Adrenal gland (tissue), 12 donors: ENCODE results near the gene ZDHHC7. TPM values are rescaled to one million over a fixed set of nuclear protein-coding genes. Genes with fewer than 3 reads are reported as not detected.

Experiments
- DNase-seq, 7 donors: peaks; one replicate each; pipeline ENCODE4 v3.0.0-alpha.2; 2019 to 2020
- H3K27ac ChIP-seq, 5 donors: fragments of 200-600 bp; sonication (generic) in 4 of 5; 1 replicate in 3 of 5; 2 replicates in 2 of 5; pipeline versions ENCODE4 v1.5.1 to v1.8.0; 2016 to 2020; ENCODE audit warnings: mild to moderate bottlenecking in 1 of 5
- H3K27me3 ChIP-seq: fragments of 200-600 bp; 2 replicates; pipeline ENCODE4 v1.8.0; 2021
- H3K36me3 ChIP-seq, 2 donors: fragments of 200-600 bp; replicated peaks in 1 of 2; 1 replicate in 1 of 2; 2 replicates in 1 of 2; pipeline versions ENCODE4 v1.5.1 to v1.8.0; 2018 to 2022
- H3K4me1 ChIP-seq, 2 donors: fragments of 200-600 bp; replicated peaks in 1 of 2; 1 replicate in 1 of 2; 2 replicates in 1 of 2; pipeline versions ENCODE4 v1.5.1 to v1.8.0; 2018 to 2021
- H3K4me3 ChIP-seq, 4 donors: fragments of 200-600 bp; sonication (generic) in 3 of 4; one replicate each; pipeline ENCODE4 v1.5.1; 2016 to 2018
- H3K9me3 ChIP-seq, 3 donors: fragments of 200-600 bp; sonication (generic) in 1 of 3; replicated peaks in 1 of 3; 1 replicate in 2 of 3; 2 replicates in 1 of 3; pipeline versions ENCODE4 v1.5.1 to v1.8.0; 2016 to 2021
- CTCF ChIP-seq, 6 experiments: fragments of 450-650 bp in 4 of 6; fragments of 200-600 bp in 2 of 6; sonication (generic) in 1 of 6; IDR thresholded peaks; 1 replicate in 5 of 6; 2 replicates in 1 of 6; pipeline versions ENCODE4 v1.5.1 to v1.8.0; 2016 to 2021; ENCODE audit warnings: antibody characterized with exemption in 6 of 6, mild to moderate bottlenecking in 2 of 6, moderate library complexity in 1 of 6
- POLR2A ChIP-seq, 2 donors: fragments of 450-650 bp; IDR thresholded peaks; one replicate each; pipeline ENCODE4 v1.6.1; 2017; ENCODE audit warnings: antibody characterized with exemption in 2 of 2, mild to moderate bottlenecking in 2 of 2, moderate library complexity in 1 of 2
- WGBS, 4 donors: extraction: QIAGEN DNeasy Blood & Tissue Kit in 2 of 4; methylation state at CpG; one replicate each; pipeline versions ENCODE4 v1.1.5 to v1.1.7; 2013 to 2017; 5-methylcytosine and 5-hydroxymethylcytosine counted together
- intact Hi-C, 2 donors: fragments of 100-400 bp; cut with DNase I; formaldehyde crosslinking; loops; one replicate each; pipeline versions ENCODE4 v1.14.1 to v1.15.0; 2022 to 2023
- polyA plus RNA-seq, 3 donors: library from polyadenylated mRNA; stranded (reverse); fragments of 200-250 nt in 2 of 3; fragments of 350-450 nt in 1 of 3; fragmentation: Illumina TruSeq in 1 of 3; extraction: RNeasy Lipid Tissue Mini Kit (QIAGEN cat#74804) in 1 of 3; gene quantifications; one replicate each; pipeline ENCODE4 v1.2.3, GENCODE V29; 2013 to 2014
- total RNA-seq, 9 donors: library from RNA; depleted of rRNA in 4 of 9; stranded (reverse); fragments of >200 nt in 4 of 9; fragments of 120-200 nt in 1 of 9; fragmentation: NEBNext Ultra II Directional in 1 of 9; extraction: Animal tissue kit (Norgen Biotek cat#: 25700) in 1 of 9; gene quantifications; one replicate each; pipeline versions ENCODE4 v1.1.0 to v1.2.4, GENCODE V29; 2013 to 2023
- donor health status: healthy with polysubstance abuse.
- donor health status: Bipolar disorder and iron deficiency.
- donor health status: DM: yes; HTN: yes; CAD: no.
- donor health status: DM: no; HTN: no; CAD: no.
- donor health status: DM: no; HTN: no; CAD: no.
- donor health status: DM: yes; HTN: yes; CAD: no.

The ZDHHC7 gene
- total and polyA plus RNA-seq, 12 donors, result 22.5 to 74.6 (median 41.0) TPM

GRCh38 chr16:84992717-84993075 lies 18.6 kb downstream of the ZDHHC7 start:
- Histone ChIP-seq H3K4me3 (no peak overlapping the region), H3K4me1 (peaks cover 14 to 24% of the 10 kb centered on the region in 2 donors), H3K27me3 (no peaks in the 10 kb centered on the region), H3K36me3 (peaks cover 0 to 46% of the 10 kb centered on the region in 2 donors), H3K27ac (no peak overlapping the region), H3K9me3 (no peaks in the 10 kb centered on the region)
- intact Hi-C loops, result no loop called here
- no peak for TF ChIP-seq POLR2A (IDR thresholded peaks at IDR 0.05)
- TF ChIP-seq CTCF (IDR thresholded peaks at IDR 0.05), result no peak
- DNase-seq, result no peak
- 77 to 83% (median 79%) methylated on average over 3 of the region's 3 CpGs for WGBS, 4 donors

GRCh38 chr16:84990782-84991181 lies 20.6 kb downstream of the ZDHHC7 start:
- Histone ChIP-seq H3K9me3 (no peaks in the 10 kb centered on the region), H3K36me3 (peaks cover 0 to 62% of the 10 kb centered on the region in 2 donors), H3K4me1 (peaks cover 17 to 24% of the 10 kb centered on the region in 2 donors), H3K4me3 (no peak overlapping the region), H3K27me3 (no peaks in the 10 kb centered on the region), H3K27ac (no peak overlapping the region)
- no peak for TF ChIP-seq POLR2A (IDR thresholded peaks at IDR 0.05)
- TF ChIP-seq CTCF (IDR thresholded peaks at IDR 0.05), result no peak
- intact Hi-C loops, result no loop called here
- WGBS, 4 donors, result 95 to 97% (median 95%) methylated on average over 9 of the region's 9 CpGs
- no peak for DNase-seq

GRCh38 chr16:84989749-84990620 lies 21.4 kb downstream of the ZDHHC7 start:
- TF ChIP-seq POLR2A (IDR thresholded peaks at IDR 0.05) (no peak), CTCF (IDR thresholded peaks at IDR 0.05) (no peak)
- Histone ChIP-seq H3K36me3 (peaks cover 0 to 56% of the 10 kb centered on the region in 2 donors), H3K27ac (no peak overlapping the region), H3K27me3 (no peaks in the 10 kb centered on the region), H3K4me3 (no peak overlapping the region), H3K4me1 (peaks cover 24% of the 10 kb centered on the region in 2 donors), H3K9me3 (no peaks in the 10 kb centered on the region)
- intact Hi-C loops, result no loop called here
- WGBS, 4 donors, result 85 to 90% (median 89%) methylated on average over 20 to 27 of the region's 27 CpGs
- DNase-seq, result no peak

- peaks cover 10 to 15% of the 10 kb centered on the region in 2 donors for H3K4me1 ChIP-seq
- intact Hi-C loops, result no loop called here
These were observed 22.8 kb downstream of the ZDHHC7 start for GRCh38 chr16:84988328-84989080.

More at GRCh38 chr16:84988328-84989080, 22.8 kb downstream of the ZDHHC7 start:
- no peak overlapping the region for H3K27ac ChIP-seq
- H3K4me3 ChIP-seq, result no peak overlapping the region
- TF ChIP-seq POLR2A (IDR thresholded peaks at IDR 0.05), result no peak
- TF ChIP-seq CTCF (IDR thresholded peaks at IDR 0.05), result no peak
- H3K9me3 ChIP-seq, result no peaks in the 10 kb centered on the region
- WGBS, 4 donors, result 86 to 95% (median 92%) methylated on average over 13 to 16 of the region's 16 CpGs
- H3K27me3 ChIP-seq, result no peaks in the 10 kb centered on the region
- peaks cover 0 to 47% of the 10 kb centered on the region in 2 donors for H3K36me3 ChIP-seq
- DNase-seq, result no peak
